Mesenchymal stem cell (in vitro differentiated cells and primary cell): Measurements from ENCODE around the gene ANKS1A.
"Not testable (repeated sequence)": the region's sequence is repeated elsewhere in the genome, so short reads cannot be mapped to it uniquely, and the experiment has no call there.

ENCODE experiments used
- DNase-seq: peaks from one replicate; pipeline ENCODE4 v3.0.0-alpha.2; 2013
- H2AFZ ChIP-seq: one replicate; pipeline ENCODE4 v1.6.1; 2013; ENCODE audit warnings: low read depth, mild to moderate bottlenecking, control low read depth, inconsistent platforms, low read length, moderate library complexity
- H2AK5ac ChIP-seq: 2 replicates; pipeline ENCODE4 v1.6.1; 2013; ENCODE audit warnings: low read length, moderate library complexity, mild to moderate bottlenecking, inconsistent platforms; ENCODE audit not compliant: severe bottlenecking
- H2BK120ac ChIP-seq: one replicate; pipeline ENCODE4 v1.6.1; 2013; ENCODE audit warnings: low read depth, mild to moderate bottlenecking, inconsistent platforms, low read length, moderate library complexity
- H2BK12ac ChIP-seq, 2 experiments: one replicate each; pipeline ENCODE4 v1.6.1; 2013; ENCODE audit warnings: inconsistent platforms in 2 of 2, low read length in 2 of 2, mild to moderate bottlenecking in 2 of 2, moderate library complexity in 2 of 2, control low read depth in 1 of 2
- H2BK15ac ChIP-seq: one replicate; pipeline ENCODE4 v1.6.1; 2013; ENCODE audit warnings: mild to moderate bottlenecking, low read depth, inconsistent platforms; ENCODE audit not compliant: poor library complexity, severe bottlenecking
- H2BK5ac ChIP-seq: 2 replicates; pipeline ENCODE4 v1.6.1; 2013; ENCODE audit warnings: low read depth, mild to moderate bottlenecking, low read length, control low read depth, inconsistent platforms; ENCODE audit not compliant: poor library complexity, severe bottlenecking
- H3K14ac ChIP-seq, 2 experiments: one replicate each; pipeline ENCODE4 v1.6.1; 2013; ENCODE audit warnings: inconsistent platforms in 2 of 2, low read length in 2 of 2, control low read depth in 1 of 2, mild to moderate bottlenecking in 1 of 2, moderate library complexity in 1 of 2
- H3K18ac ChIP-seq, 2 experiments: one replicate each; pipeline ENCODE4 v1.6.1; 2013; ENCODE audit warnings: inconsistent platforms in 2 of 2, low read length in 2 of 2, control low read depth in 1 of 2, low read depth in 1 of 2, mild to moderate bottlenecking in 1 of 2
- H3K23ac ChIP-seq, 2 experiments: one replicate each; pipeline ENCODE4 v1.6.1; 2013; ENCODE audit warnings: inconsistent platforms in 2 of 2, low read length in 2 of 2, mild to moderate bottlenecking in 2 of 2, moderate library complexity in 2 of 2, control low read depth in 1 of 2
- H3K27ac ChIP-seq: 2 replicates; pipeline ENCODE4 v1.5.1; 2013; ENCODE audit warnings: mild to moderate bottlenecking, moderate library complexity, low read length, control low read depth, inconsistent platforms; ENCODE audit not compliant: poor library complexity, severe bottlenecking
- H3K27me3 ChIP-seq, 2 experiments: 2 replicates each; pipeline versions ENCODE4 v1.6.1 to v1.7.0; 2013; ENCODE audit warnings: low read length in 2 of 2, mild to moderate bottlenecking in 2 of 2, moderate library complexity in 2 of 2, control low read depth in 1 of 2, inconsistent platforms in 1 of 2; ENCODE audit not compliant: control insufficient read depth in 1 of 2, insufficient read depth in 1 of 2
- H3K36me3 ChIP-seq, 2 experiments: 2 replicates each; pipeline versions ENCODE4 v1.6.1 to v1.7.0; 2013; ENCODE audit warnings: low read length in 2 of 2, control low read depth in 1 of 2, inconsistent platforms in 1 of 2, low read depth in 1 of 2, mild to moderate bottlenecking in 1 of 2; ENCODE audit not compliant: insufficient read depth in 2 of 2, control insufficient read depth in 1 of 2
- H3K4ac ChIP-seq, 2 experiments: one replicate each; pipeline ENCODE4 v1.6.1; 2013; ENCODE audit warnings: inconsistent platforms in 2 of 2, low read length in 2 of 2, mild to moderate bottlenecking in 2 of 2, moderate library complexity in 2 of 2, control low read depth in 1 of 2, low read depth in 1 of 2
- H3K4me1 ChIP-seq: 2 replicates; pipeline ENCODE4 v1.6.1; 2013; ENCODE audit warnings: low read depth, low read length, control low read depth; ENCODE audit not compliant: control insufficient read depth, insufficient read depth
- H3K4me2 ChIP-seq: 2 replicates; pipeline ENCODE4 v1.6.1; 2013; ENCODE audit warnings: low read length, mild to moderate bottlenecking, inconsistent platforms; ENCODE audit not compliant: poor library complexity, severe bottlenecking
- H3K4me3 ChIP-seq, 2 experiments: 2 replicates each; pipeline versions ENCODE4 v1.5.1 to v1.7.0; 2013; ENCODE audit warnings: low read length in 2 of 2, mild to moderate bottlenecking in 2 of 2, control low read depth in 1 of 2, low read depth in 1 of 2; ENCODE audit not compliant: insufficient read depth in 1 of 2
- H3K79me1 ChIP-seq: replicated peaks from 2 replicates; pipeline ENCODE4 v1.6.1; 2013; ENCODE audit warnings: mild to moderate bottlenecking, control low read depth, low read length, inconsistent platforms; ENCODE audit not compliant: poor library complexity, severe bottlenecking
- H3K9ac ChIP-seq: 2 replicates; pipeline ENCODE4 v1.7.0; 2013; ENCODE audit warnings: mild to moderate bottlenecking, low read length, moderate library complexity
- H3K9me3 ChIP-seq: 2 replicates; pipeline ENCODE4 v1.7.0; 2013; ENCODE audit warnings: mild to moderate bottlenecking, low read length; ENCODE audit not compliant: control insufficient read depth
- H4K8ac ChIP-seq: one replicate; pipeline ENCODE4 v1.6.1; 2013; ENCODE audit warnings: inconsistent platforms, mild to moderate bottlenecking, low read length, moderate library complexity
- H4K91ac ChIP-seq: one replicate; pipeline ENCODE4 v1.6.1; 2013; ENCODE audit warnings: mild to moderate bottlenecking, low read length, inconsistent platforms
- WGBS: methylation state at CpG from one replicate; pipeline ENCODE4 v1.1.7; 2013; ENCODE audit warnings: mixed read lengths; 5-methylcytosine and 5-hydroxymethylcytosine counted together

ANKS1A gene

GRCh38 chr6:35107208-35107607 lies 218.2 kb downstream of the ANKS1A start:
- not testable (repeated sequence) for H3K79me1 ChIP-seq, H2BK5ac ChIP-seq, H4K8ac ChIP-seq, H2AFZ ChIP-seq, H3K27ac ChIP-seq, H3K27me3 ChIP-seq, H3K4me3 ChIP-seq, H3K23ac ChIP-seq, H3K4ac ChIP-seq, H2BK12ac ChIP-seq, H3K18ac ChIP-seq, H3K9me3 ChIP-seq, H4K91ac ChIP-seq, H3K4me2 ChIP-seq, H3K9ac ChIP-seq, H3K36me3 ChIP-seq, H2BK120ac ChIP-seq, H3K4me1 ChIP-seq, H3K14ac ChIP-seq, DNase-seq, H2AK5ac ChIP-seq, H2BK15ac ChIP-seq
- 76% methylated on average over 7 of the region's 8 CpGs for WGBS

GRCh38 chr6:35107761-35108160 lies 218.7 kb downstream of the ANKS1A start:
- H3K23ac ChIP-seq, H3K9ac ChIP-seq, H3K36me3 ChIP-seq, H2AK5ac ChIP-seq, H4K91ac ChIP-seq, H3K4me1 ChIP-seq, H3K4me2 ChIP-seq, H2BK120ac ChIP-seq, H3K14ac ChIP-seq, H3K79me1 ChIP-seq, H2BK5ac ChIP-seq, H2AFZ ChIP-seq, H3K9me3 ChIP-seq, H2BK15ac ChIP-seq, H4K8ac ChIP-seq, H3K27ac ChIP-seq, H3K18ac ChIP-seq, H3K4ac ChIP-seq, H3K4me3 ChIP-seq, H3K27me3 ChIP-seq, DNase-seq, H2BK12ac ChIP-seq: not testable (repeated sequence)
- 92% methylated on average over 3 of the region's 5 CpGs for WGBS

GRCh38 chr6:35108309-35108885 lies 219.3 kb downstream of the ANKS1A start:
- H3K9ac ChIP-seq: no peak overlapping the region
- H3K4me2 ChIP-seq: no peak overlapping the region
- H3K79me1 ChIP-seq: no peaks in the 10 kb centered on the region
- no peak overlapping the region for H2BK12ac ChIP-seq
- no peak overlapping the region for H3K27ac ChIP-seq
- DNase-seq: no peak
- no peak overlapping the region for H3K4ac ChIP-seq
- H2BK120ac ChIP-seq: no peak overlapping the region
- H3K18ac ChIP-seq: no peak overlapping the region
- H3K36me3 ChIP-seq: no peaks in the 10 kb centered on the region
- H3K27me3 ChIP-seq: no peaks in the 10 kb centered on the region
- H4K8ac ChIP-seq: no peak overlapping the region
- H3K14ac ChIP-seq: no peak overlapping the region
- H3K23ac ChIP-seq: no peak overlapping the region
- no peak overlapping the region for H4K91ac ChIP-seq
- H2AFZ ChIP-seq: no peak overlapping the region
- 57% methylated on average over 1 of the region's 2 CpGs for WGBS
- peaks cover 8% of the 10 kb centered on the region for H3K9me3 ChIP-seq
- H3K4me3 ChIP-seq: no peak overlapping the region
- H2BK15ac ChIP-seq: no peak overlapping the region
- no peak overlapping the region for H2BK5ac ChIP-seq
- H3K4me1 ChIP-seq: no peaks in the 10 kb centered on the region
- no peak overlapping the region for H2AK5ac ChIP-seq

GRCh38 chr6:35120746-35121145 lies 231.7 kb downstream of the ANKS1A start:
- Histone ChIP-seq H2AK5ac (no peak overlapping the region), H3K4me3 (no peak overlapping the region), H2BK12ac (no peak overlapping the region), H3K9me3 (peaks cover 2% of the 10 kb centered on the region), H3K4me2 (no peak overlapping the region), H4K8ac (no peak overlapping the region), H3K27ac (no peak overlapping the region), H3K4ac (no peak overlapping the region), H2AFZ (no peak overlapping the region), H2BK5ac (no peak overlapping the region), H3K9ac (no peak overlapping the region), H3K27me3 (no peaks in the 10 kb centered on the region), H3K36me3 (no peaks in the 10 kb centered on the region), H3K14ac (no peak overlapping the region), H3K4me1 (no peaks in the 10 kb centered on the region), H3K23ac (no peak overlapping the region), H3K79me1 (no peaks in the 10 kb centered on the region), H2BK120ac (no peak overlapping the region), H4K91ac (no peak overlapping the region), H2BK15ac (no peak overlapping the region), H3K18ac (no peak overlapping the region)
- 80% methylated on average over 1 of the region's 2 CpGs for WGBS
- DNase-seq: no peak
